Body of pancreas (tissue), 4 donors: ENCODE measurements around the gene PTPRD.

Source experiments
- POLR2A ChIP-seq, 3 donors: fragments of 450-650 bp; IDR thresholded peaks; one replicate each; pipeline ENCODE4 v1.6.1; 2016; ENCODE audit warnings: antibody characterized with exemption in 3 of 3, mild to moderate bottlenecking in 2 of 3
- TF ChIP-seq, protein P1 (sequence below), 7 experiments: fragments of 450-650 bp in 4 of 7; fragments of 200-600 bp in 3 of 7; sonication (generic) in 3 of 7; IDR thresholded peaks; one replicate each; pipeline ENCODE4 v1.5.1; 2016 to 2019; ENCODE audit warnings: antibody characterized with exemption in 7 of 7

DNA sequence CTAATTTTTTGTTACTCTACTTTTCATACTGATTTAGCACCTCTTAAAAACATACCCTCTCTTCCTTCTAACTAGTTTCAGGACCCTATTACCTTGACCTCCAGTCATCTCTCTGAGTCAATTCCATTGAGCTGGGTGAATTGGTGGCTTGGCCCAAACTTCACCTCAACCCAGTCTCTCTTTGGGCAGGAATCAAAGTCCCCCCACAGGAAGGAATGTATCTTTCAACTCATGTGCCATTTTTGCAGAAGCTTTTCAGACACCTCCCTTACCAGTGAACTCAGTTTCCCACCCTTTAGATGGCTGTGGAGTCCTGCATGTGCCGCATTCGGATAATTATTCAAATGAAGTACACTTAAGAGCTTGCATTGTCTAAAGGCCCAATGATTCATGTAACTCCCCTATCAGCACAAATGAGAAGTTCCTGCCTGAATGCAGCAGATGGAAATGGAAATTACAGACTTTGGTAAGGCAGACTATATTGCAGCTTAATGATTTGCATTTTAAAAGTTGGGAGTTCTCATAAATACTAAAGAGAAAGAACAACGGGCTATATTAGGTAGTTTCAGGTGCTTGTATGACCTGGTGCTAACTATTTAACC lies 693.5 kb downstream of the PTPRD start:
- TF ChIP-seq, protein P1, sequence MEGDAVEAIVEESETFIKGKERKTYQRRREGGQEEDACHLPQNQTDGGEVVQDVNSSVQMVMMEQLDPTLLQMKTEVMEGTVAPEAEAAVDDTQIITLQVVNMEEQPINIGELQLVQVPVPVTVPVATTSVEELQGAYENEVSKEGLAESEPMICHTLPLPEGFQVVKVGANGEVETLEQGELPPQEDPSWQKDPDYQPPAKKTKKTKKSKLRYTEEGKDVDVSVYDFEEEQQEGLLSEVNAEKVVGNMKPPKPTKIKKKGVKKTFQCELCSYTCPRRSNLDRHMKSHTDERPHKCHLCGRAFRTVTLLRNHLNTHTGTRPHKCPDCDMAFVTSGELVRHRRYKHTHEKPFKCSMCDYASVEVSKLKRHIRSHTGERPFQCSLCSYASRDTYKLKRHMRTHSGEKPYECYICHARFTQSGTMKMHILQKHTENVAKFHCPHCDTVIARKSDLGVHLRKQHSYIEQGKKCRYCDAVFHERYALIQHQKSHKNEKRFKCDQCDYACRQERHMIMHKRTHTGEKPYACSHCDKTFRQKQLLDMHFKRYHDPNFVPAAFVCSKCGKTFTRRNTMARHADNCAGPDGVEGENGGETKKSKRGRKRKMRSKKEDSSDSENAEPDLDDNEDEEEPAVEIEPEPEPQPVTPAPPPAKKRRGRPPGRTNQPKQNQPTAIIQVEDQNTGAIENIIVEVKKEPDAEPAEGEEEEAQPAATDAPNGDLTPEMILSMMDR (IDR thresholded peaks at IDR 0.05) = no peak
- no peak for TF ChIP-seq POLR2A (IDR thresholded peaks at IDR 0.05)
